ENCODE results near the gene DENND2C.

DENND2C gene

GRCh38 chr1:114702737-114703136 is 32.9 kb upstream of the DENND2C start:
- Histone ChIP-seq H3K27me3 (ENCODE audit: control insufficient read depth in 1 of 2, insufficient read depth in 2 of 2, low read length in 2 of 2) (no peaks in the 10 kb centered on the region), H3K9me3 (ENCODE audit: control insufficient read depth in 2 of 2, low read length in 2 of 2) (no peaks in the 10 kb centered on the region), H3K4me1 (ENCODE audit: control insufficient read depth, insufficient read depth, low read length) (no peaks in the 10 kb centered on the region), H3K9ac (ENCODE audit: low read length in 2 of 2) (no peak overlapping the region), H3K4me3 (ENCODE audit: low read length in 2 of 2) (no peak overlapping the region), H3K27ac (ENCODE audit: low read length) (no peak overlapping the region), H3K36me3 (ENCODE audit: control insufficient read depth in 2 of 2, insufficient read depth in 2 of 2, low read length in 2 of 2) (peaks cover 12 to 14% of the 10 kb centered on the region in 2 donors)

- Histone ChIP-seq H3K27me3 (ENCODE audit: control insufficient read depth in 1 of 2, insufficient read depth in 2 of 2, low read length in 2 of 2) (no peaks in the 10 kb centered on the region), H3K27ac (ENCODE audit: low read length) (no peak overlapping the region), H3K9ac (ENCODE audit: low read length in 2 of 2) (no peak overlapping the region), H3K4me3 (ENCODE audit: low read length in 2 of 2) (no peak overlapping the region), H3K4me1 (ENCODE audit: control insufficient read depth, insufficient read depth, low read length) (no peaks in the 10 kb centered on the region), H3K9me3 (ENCODE audit: control insufficient read depth in 2 of 2, low read length in 2 of 2) (no peaks in the 10 kb centered on the region), H3K36me3 (ENCODE audit: control insufficient read depth in 2 of 2, insufficient read depth in 2 of 2, low read length in 2 of 2) (peaks cover 5 to 7% of the 10 kb centered on the region in 2 donors)
These were observed 32.1 kb upstream of the DENND2C start for GRCh38 chr1:114701931-114702330.

- Histone ChIP-seq H3K9ac (ENCODE audit: low read length in 2 of 2) (no peak overlapping the region), H3K27ac (ENCODE audit: low read length) (no peak overlapping the region)
These were observed 30.3 kb upstream of the DENND2C start for GRCh38 chr1:114700036-114700600.

GRCh38 chr1:114696810-114697209 is 27.0 kb upstream of the DENND2C start:
- H3K9me3 ChIP-seq (ENCODE audit: control insufficient read depth in 2 of 2, low read length in 2 of 2), result no peaks in the 10 kb centered on the region
- H3K36me3 ChIP-seq (ENCODE audit: control insufficient read depth in 2 of 2, insufficient read depth in 2 of 2, low read length in 2 of 2), result no peaks in the 10 kb centered on the region
- H3K4me1 ChIP-seq (ENCODE audit: control insufficient read depth, insufficient read depth, low read length), result no peaks in the 10 kb centered on the region
- no peak overlapping the region for H3K4me3 ChIP-seq (ENCODE audit: low read length in 2 of 2)
- no peak overlapping the region for H3K9ac ChIP-seq (ENCODE audit: low read length in 2 of 2)
- H3K27ac ChIP-seq (ENCODE audit: low read length), result no peak overlapping the region
- no peaks in the 10 kb centered on the region for H3K27me3 ChIP-seq (ENCODE audit: control insufficient read depth in 1 of 2, insufficient read depth in 2 of 2, low read length in 2 of 2)

More at GRCh38 chr1:114700036-114700600, 30.3 kb upstream of the DENND2C start:
- Histone ChIP-seq H3K36me3 (ENCODE audit: control insufficient read depth in 2 of 2, insufficient read depth in 2 of 2, low read length in 2 of 2) (no peaks in the 10 kb centered on the region), H3K9me3 (ENCODE audit: control insufficient read depth in 2 of 2, low read length in 2 of 2) (no peaks in the 10 kb centered on the region), H3K27me3 (ENCODE audit: control insufficient read depth in 1 of 2, insufficient read depth in 2 of 2, low read length in 2 of 2) (no peaks in the 10 kb centered on the region), H3K4me3 (ENCODE audit: low read length in 2 of 2) (no peak overlapping the region), H3K4me1 (ENCODE audit: control insufficient read depth, insufficient read depth, low read length) (no peaks in the 10 kb centered on the region)

GRCh38 chr1:114695430-114696058 is 25.7 kb upstream of the DENND2C start, which contains the start of gene AMPD1:
AMPD1 (minus strand) TSS chr1:114695546; CDS start chr1:114695471, 75 bp downstream.
- H3K27me3 ChIP-seq (ENCODE audit: control insufficient read depth in 1 of 2, insufficient read depth in 2 of 2, low read length in 2 of 2), result peaks cover 0 to 2% of the 10 kb centered on the region in 2 donors
- no peak within 1 kb of the TSS for H3K9ac ChIP-seq (ENCODE audit: low read length in 2 of 2)
- no peak within 1 kb of the TSS for H3K27ac ChIP-seq (ENCODE audit: low read length)
- H3K4me3 ChIP-seq (ENCODE audit: low read length in 2 of 2), result no peak within 1 kb of the TSS
- no peaks in the 10 kb centered on the region for H3K36me3 ChIP-seq (ENCODE audit: control insufficient read depth in 2 of 2, insufficient read depth in 2 of 2, low read length in 2 of 2)
- H3K4me1 ChIP-seq (ENCODE audit: control insufficient read depth, insufficient read depth, low read length), result no peaks in the 10 kb centered on the region
- no peaks in the 10 kb centered on the region for H3K9me3 ChIP-seq (ENCODE audit: control insufficient read depth in 2 of 2, low read length in 2 of 2)

- Histone ChIP-seq H3K4me1 (ENCODE audit: control insufficient read depth, insufficient read depth, low read length) (no peaks in the 10 kb centered on the region), H3K4me3 (ENCODE audit: low read length in 2 of 2) (no peak overlapping the region), H3K9me3 (ENCODE audit: control insufficient read depth in 2 of 2, low read length in 2 of 2) (no peaks in the 10 kb centered on the region), H3K27ac (ENCODE audit: low read length) (no peak overlapping the region), H3K27me3 (ENCODE audit: control insufficient read depth in 1 of 2, insufficient read depth in 2 of 2, low read length in 2 of 2) (peaks cover 0 to 3% of the 10 kb centered on the region in 2 donors), H3K9ac (ENCODE audit: low read length in 2 of 2) (no peak overlapping the region), H3K36me3 (ENCODE audit: control insufficient read depth in 2 of 2, insufficient read depth in 2 of 2, low read length in 2 of 2) (no peaks in the 10 kb centered on the region)
These were observed 24.9 kb upstream of the DENND2C start for GRCh38 chr1:114694540-114695310.

GRCh38 chr1:114692947-114693346 is 23.1 kb upstream of the DENND2C start:
- Histone ChIP-seq H3K36me3 (ENCODE audit: control insufficient read depth in 2 of 2, insufficient read depth in 2 of 2, low read length in 2 of 2) (no peaks in the 10 kb centered on the region), H3K9me3 (ENCODE audit: control insufficient read depth in 2 of 2, low read length in 2 of 2) (no peaks in the 10 kb centered on the region), H3K4me1 (ENCODE audit: control insufficient read depth, insufficient read depth, low read length) (no peaks in the 10 kb centered on the region), H3K27me3 (ENCODE audit: control insufficient read depth in 1 of 2, insufficient read depth in 2 of 2, low read length in 2 of 2) (peaks cover 0 to 3% of the 10 kb centered on the region in 2 donors), H3K4me3 (ENCODE audit: low read length in 2 of 2) (no peak overlapping the region), H3K27ac (ENCODE audit: low read length) (no peak overlapping the region), H3K9ac (ENCODE audit: low read length in 2 of 2) (no peak overlapping the region)

- Histone ChIP-seq H3K4me3 (ENCODE audit: low read length in 2 of 2) (no peak overlapping the region), H3K9ac (ENCODE audit: low read length in 2 of 2) (no peak overlapping the region), H3K27ac (ENCODE audit: low read length) (no peak overlapping the region), H3K36me3 (ENCODE audit: control insufficient read depth in 2 of 2, insufficient read depth in 2 of 2, low read length in 2 of 2) (no peaks in the 10 kb centered on the region), H3K9me3 (ENCODE audit: control insufficient read depth in 2 of 2, low read length in 2 of 2) (no peaks in the 10 kb centered on the region), H3K27me3 (ENCODE audit: control insufficient read depth in 1 of 2, insufficient read depth in 2 of 2, low read length in 2 of 2) (peaks cover 0 to 3% of the 10 kb centered on the region in 2 donors), H3K4me1 (ENCODE audit: control insufficient read depth, insufficient read depth, low read length) (no peaks in the 10 kb centered on the region)
These were observed 21.2 kb upstream of the DENND2C start for GRCh38 chr1:114691061-114691460.

GRCh38 chr1:114690148-114690547 is 20.3 kb upstream of the DENND2C start:
- Histone ChIP-seq H3K4me3 (ENCODE audit: low read length in 2 of 2) (no peak overlapping the region), H3K9ac (ENCODE audit: low read length in 2 of 2) (no peak overlapping the region), H3K27ac (ENCODE audit: low read length) (no peak overlapping the region), H3K36me3 (ENCODE audit: control insufficient read depth in 2 of 2, insufficient read depth in 2 of 2, low read length in 2 of 2) (no peaks in the 10 kb centered on the region), H3K9me3 (ENCODE audit: control insufficient read depth in 2 of 2, low read length in 2 of 2) (no peaks in the 10 kb centered on the region), H3K4me1 (ENCODE audit: control insufficient read depth, insufficient read depth, low read length) (no peaks in the 10 kb centered on the region), H3K27me3 (ENCODE audit: control insufficient read depth in 1 of 2, insufficient read depth in 2 of 2, low read length in 2 of 2) (peaks cover 0 to 3% of the 10 kb centered on the region in 2 donors)

GRCh38 chr1:114688526-114688925 is 18.7 kb upstream of the DENND2C start:
- H3K4me1 ChIP-seq (ENCODE audit: control insufficient read depth, insufficient read depth, low read length), result no peaks in the 10 kb centered on the region
- H3K27ac ChIP-seq (ENCODE audit: low read length), result no peak overlapping the region
- no peaks in the 10 kb centered on the region for H3K9me3 ChIP-seq (ENCODE audit: control insufficient read depth in 2 of 2, low read length in 2 of 2)
- H3K36me3 ChIP-seq (ENCODE audit: control insufficient read depth in 2 of 2, insufficient read depth in 2 of 2, low read length in 2 of 2), result no peaks in the 10 kb centered on the region
- no peak overlapping the region for H3K4me3 ChIP-seq (ENCODE audit: low read length in 2 of 2)
- no peak overlapping the region for H3K9ac ChIP-seq (ENCODE audit: low read length in 2 of 2)
- peaks cover 0 to 3% of the 10 kb centered on the region in 2 donors for H3K27me3 ChIP-seq (ENCODE audit: control insufficient read depth in 1 of 2, insufficient read depth in 2 of 2, low read length in 2 of 2)

All from stomach smooth muscle (tissue), 2 donors.